GM12878 (cell line): ENCODE results near the gene C5orf34. TPM values are rescaled to one million over a fixed set of nuclear protein-coding genes. Genes with fewer than 3 reads are reported as not detected.

ENCODE experiments used
- CEBPB ChIP-seq, 2 experiments: fragments of 150-350 bp in 1 of 2; IDR thresholded peaks; 2 replicates each; pipeline ENCODE4 v1.6.1; 2012 to 2014; ENCODE audit warnings: low read depth in 2 of 2, low read length in 2 of 2, borderline replicate concordance in 1 of 2, inconsistent platforms in 1 of 2
- EZH2 ChIP-seq: IDR thresholded peaks from 2 replicates; pipeline ENCODE4 v1.6.1; 2012; ENCODE audit warnings: low read depth, mild to moderate bottlenecking, control low read depth, inconsistent platforms, low read length, borderline replicate concordance; ENCODE audit not compliant: control insufficient read depth
- IKZF2 ChIP-seq, 2 experiments: fragments of 450-650 bp; IDR thresholded peaks; 2 replicates each; pipeline ENCODE4 v1.6.1; 2017; ENCODE audit warnings: mild to moderate bottlenecking in 2 of 2, moderate library complexity in 2 of 2
- JUND ChIP-seq: IDR thresholded peaks from 2 replicates; pipeline ENCODE4 v1.6.1; 2012; ENCODE audit warnings: low read depth, mild to moderate bottlenecking, low read length, improper control_type of control experiment, moderate library complexity
- KLF5 ChIP-seq: fragments of 450-650 bp; IDR thresholded peaks from 2 replicates; pipeline ENCODE4 v1.6.1; 2014; ENCODE audit warnings: mild to moderate bottlenecking; ENCODE audit not compliant: partially characterized antibody
- MYB ChIP-seq: fragments of 150-350 bp; IDR thresholded peaks from 2 replicates; pipeline ENCODE4 v1.6.1; 2014; ENCODE audit warnings: mild to moderate bottlenecking, low read depth, low read length, borderline replicate concordance
- RAD21 ChIP-seq: IDR thresholded peaks from 2 replicates; pipeline ENCODE4 v1.6.1; 2011; ENCODE audit warnings: mild to moderate bottlenecking, low read depth, low read length, moderate library complexity; ENCODE audit not compliant: insufficient read depth
- RBBP5 ChIP-seq: fragments of 200-600 bp; sonication (generic); conservative IDR thresholded peaks from 2 replicates; pipeline ENCODE4 v1.6.1; 2016
- polyA plus RNA-seq, 11 experiments: library from polyadenylated mRNA; depleted of rRNA in 4 of 11; unstranded in 6 of 11; stranded (reverse) in 5 of 11; fragments of >200 nt; fragmentation: Nextera tagmentation in 4 of 11; fragmentation: Illumina TruSeq in 1 of 11; extraction: Ambion mirVana in 4 of 11; extraction: Trizol in 1 of 11; gene quantifications; 1 replicate in 1 of 11; 2 replicates in 10 of 11; pipeline versions ENCODE4 v1.2.1 to v1.2.3, GENCODE V29; 2011 to 2016; ENCODE audit warnings: inconsistent platforms in 2 of 11, missing spikeins in 2 of 11, low read depth in 1 of 11
- total RNA-seq, 4 experiments: library from RNA; depleted of rRNA in 3 of 4; stranded (reverse); fragments of >200 nt in 3 of 4; fragmentation: Illumina TruSeq in 1 of 4; extraction: Trizol in 1 of 4; gene quantifications; 2 replicates each; pipeline versions ENCODE4 v1.2.1 to v1.2.3, GENCODE V29; 2013 to 2021
- TF ChIP-seq, protein P1 (sequence below): fragments of 450-650 bp; IDR thresholded peaks from 2 replicates; pipeline ENCODE4 v1.6.1; 2016; ENCODE audit warnings: mild to moderate bottlenecking, moderate library complexity, borderline replicate concordance
- TF ChIP-seq, protein P2 (sequence below): fragments of 450-650 bp; IDR thresholded peaks from 2 replicates; pipeline ENCODE4 v1.6.1; 2017; ENCODE audit warnings: mild to moderate bottlenecking

The C5orf34 gene
- total and polyA plus RNA-seq, 10 of the 15 experiments (the other 5 are each of a cell fraction or from before 2014, with no cell fraction given) = 6.1 to 15.1 (median 10.0) TPM

DNA sequence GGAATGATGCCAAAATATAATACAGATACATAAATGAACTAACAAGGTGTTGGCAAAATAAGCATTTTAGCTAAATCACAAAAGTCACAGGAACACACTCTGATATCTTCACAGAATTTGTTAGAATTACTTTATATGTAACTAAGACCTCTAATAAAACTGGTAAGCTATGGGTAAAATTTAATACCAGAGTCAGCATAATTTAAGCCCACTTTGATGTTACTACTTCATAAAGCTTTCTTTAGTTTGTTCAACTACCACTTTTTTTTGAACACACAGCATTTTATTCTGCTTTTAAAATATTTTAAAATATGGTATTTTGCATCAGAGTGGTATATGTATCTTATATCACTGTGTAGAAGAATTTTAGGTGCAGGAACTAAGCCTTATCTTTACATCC is 22.0 kb upstream of the C5orf34 start (continued):
- TF ChIP-seq, protein P1, sequence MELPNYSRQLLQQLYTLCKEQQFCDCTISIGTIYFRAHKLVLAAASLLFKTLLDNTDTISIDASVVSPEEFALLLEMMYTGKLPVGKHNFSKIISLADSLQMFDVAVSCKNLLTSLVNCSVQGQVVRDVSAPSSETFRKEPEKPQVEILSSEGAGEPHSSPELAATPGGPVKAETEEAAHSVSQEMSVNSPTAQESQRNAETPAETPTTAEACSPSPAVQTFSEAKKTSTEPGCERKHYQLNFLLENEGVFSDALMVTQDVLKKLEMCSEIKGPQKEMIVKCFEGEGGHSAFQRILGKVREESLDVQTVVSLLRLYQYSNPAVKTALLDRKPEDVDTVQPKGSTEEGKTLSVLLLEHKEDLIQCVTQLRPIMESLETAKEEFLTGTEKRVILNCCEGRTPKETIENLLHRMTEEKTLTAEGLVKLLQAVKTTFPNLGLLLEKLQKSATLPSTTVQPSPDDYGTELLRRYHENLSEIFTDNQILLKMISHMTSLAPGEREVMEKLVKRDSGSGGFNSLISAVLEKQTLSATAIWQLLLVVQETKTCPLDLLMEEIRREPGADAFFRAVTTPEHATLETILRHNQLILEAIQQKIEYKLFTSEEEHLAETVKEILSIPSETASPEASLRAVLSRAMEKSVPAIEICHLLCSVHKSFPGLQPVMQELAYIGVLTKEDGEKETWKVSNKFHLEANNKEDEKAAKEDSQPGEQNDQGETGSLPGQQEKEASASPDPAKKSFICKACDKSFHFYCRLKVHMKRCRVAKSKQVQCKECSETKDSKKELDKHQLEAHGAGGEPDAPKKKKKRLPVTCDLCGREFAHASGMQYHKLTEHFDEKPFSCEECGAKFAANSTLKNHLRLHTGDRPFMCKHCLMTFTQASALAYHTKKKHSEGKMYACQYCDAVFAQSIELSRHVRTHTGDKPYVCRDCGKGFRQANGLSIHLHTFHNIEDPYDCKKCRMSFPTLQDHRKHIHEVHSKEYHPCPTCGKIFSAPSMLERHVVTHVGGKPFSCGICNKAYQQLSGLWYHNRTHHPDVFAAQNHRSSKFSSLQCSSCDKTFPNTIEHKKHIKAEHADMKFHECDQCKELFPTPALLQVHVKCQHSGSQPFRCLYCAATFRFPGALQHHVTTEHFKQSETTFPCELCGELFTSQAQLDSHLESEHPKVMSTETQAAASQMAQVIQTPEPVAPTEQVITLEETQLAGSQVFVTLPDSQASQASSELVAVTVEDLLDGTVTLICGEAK = no peak
- TF ChIP-seq KLF5 = no peak
- TF ChIP-seq, protein P2, sequence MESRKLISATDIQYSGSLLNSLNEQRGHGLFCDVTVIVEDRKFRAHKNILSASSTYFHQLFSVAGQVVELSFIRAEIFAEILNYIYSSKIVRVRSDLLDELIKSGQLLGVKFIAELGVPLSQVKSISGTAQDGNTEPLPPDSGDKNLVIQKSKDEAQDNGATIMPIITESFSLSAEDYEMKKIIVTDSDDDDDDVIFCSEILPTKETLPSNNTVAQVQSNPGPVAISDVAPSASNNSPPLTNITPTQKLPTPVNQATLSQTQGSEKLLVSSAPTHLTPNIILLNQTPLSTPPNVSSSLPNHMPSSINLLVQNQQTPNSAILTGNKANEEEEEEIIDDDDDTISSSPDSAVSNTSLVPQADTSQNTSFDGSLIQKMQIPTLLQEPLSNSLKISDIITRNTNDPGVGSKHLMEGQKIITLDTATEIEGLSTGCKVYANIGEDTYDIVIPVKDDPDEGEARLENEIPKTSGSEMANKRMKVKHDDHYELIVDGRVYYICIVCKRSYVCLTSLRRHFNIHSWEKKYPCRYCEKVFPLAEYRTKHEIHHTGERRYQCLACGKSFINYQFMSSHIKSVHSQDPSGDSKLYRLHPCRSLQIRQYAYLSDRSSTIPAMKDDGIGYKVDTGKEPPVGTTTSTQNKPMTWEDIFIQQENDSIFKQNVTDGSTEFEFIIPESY = no peak
- no peak for TF ChIP-seq CEBPB (IDR thresholded peaks at IDR 0.05; ENCODE audit: borderline replicate concordance in 1 of 2, low read depth in 2 of 2, low read length in 2 of 2)
- TF ChIP-seq MYB = no peak
- TF ChIP-seq IKZF2 (IDR thresholded peaks at IDR 0.05) = no peak
- TF ChIP-seq EZH2 = no peak
- TF ChIP-seq RAD21 = no peak
- no peak for TF ChIP-seq JUND
- TF ChIP-seq RBBP5 = no peak
